HG02938 (cell line): ENCODE data around the gene SLC16A9.

Experiments used
- ATAC-seq: cut with Tn5 transposase; IDR thresholded peaks from one replicate; pipeline ENCODE4 v1.9.1; 2021; ENCODE audit warnings: mild to moderate bottlenecking, moderate library complexity; ENCODE audit not compliant: unreplicated experiment

Gene SLC16A9

DNA sequence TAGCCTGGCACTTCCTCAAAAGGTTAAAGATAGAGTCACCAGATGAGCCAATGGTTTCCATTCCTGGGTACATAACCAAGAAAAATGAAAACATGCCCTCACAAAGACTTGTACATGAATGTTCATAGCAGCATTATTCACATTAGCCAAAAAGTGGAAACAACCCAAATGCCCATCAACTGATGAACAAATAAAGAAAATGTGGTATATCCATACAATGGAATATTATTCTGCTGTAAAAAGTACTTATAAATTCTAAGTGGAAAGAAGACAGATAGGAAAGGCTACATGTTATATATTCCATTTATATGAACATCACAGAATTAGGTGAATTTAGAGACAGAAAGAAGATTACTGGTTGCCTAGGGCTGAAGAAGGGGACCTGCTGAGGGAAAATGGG, 10.7 kb upstream of the SLC16A9 start:
- ATAC-seq = no peak

DNA sequence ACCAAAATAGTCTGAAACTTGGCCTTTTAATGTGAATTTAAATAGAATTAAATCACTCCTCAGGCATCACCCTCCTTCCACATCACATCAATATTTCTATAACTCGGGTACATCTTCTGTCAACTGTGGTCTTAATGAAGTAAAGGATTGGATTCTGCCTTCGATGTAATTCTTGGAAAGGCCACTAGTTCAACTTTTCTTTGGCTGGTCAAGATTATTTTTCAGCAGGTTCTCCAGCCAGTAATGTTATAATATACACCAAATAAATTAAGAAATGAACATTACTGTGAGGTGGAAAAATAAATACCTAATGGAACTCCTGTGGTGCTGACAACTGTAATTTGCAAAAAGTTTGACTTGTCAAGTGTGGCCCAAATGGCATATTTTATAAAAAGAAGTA, 9.7 kb upstream of the SLC16A9 start:
- no peak for ATAC-seq

GRCh38 chr10:59718257-59718656, 8.6 kb upstream of the SLC16A9 start:
- no peak for ATAC-seq

- no peak for ATAC-seq
Observed at GRCh38 chr10:59713196-59713821, 3.7 kb upstream of the SLC16A9 start.

DNA sequence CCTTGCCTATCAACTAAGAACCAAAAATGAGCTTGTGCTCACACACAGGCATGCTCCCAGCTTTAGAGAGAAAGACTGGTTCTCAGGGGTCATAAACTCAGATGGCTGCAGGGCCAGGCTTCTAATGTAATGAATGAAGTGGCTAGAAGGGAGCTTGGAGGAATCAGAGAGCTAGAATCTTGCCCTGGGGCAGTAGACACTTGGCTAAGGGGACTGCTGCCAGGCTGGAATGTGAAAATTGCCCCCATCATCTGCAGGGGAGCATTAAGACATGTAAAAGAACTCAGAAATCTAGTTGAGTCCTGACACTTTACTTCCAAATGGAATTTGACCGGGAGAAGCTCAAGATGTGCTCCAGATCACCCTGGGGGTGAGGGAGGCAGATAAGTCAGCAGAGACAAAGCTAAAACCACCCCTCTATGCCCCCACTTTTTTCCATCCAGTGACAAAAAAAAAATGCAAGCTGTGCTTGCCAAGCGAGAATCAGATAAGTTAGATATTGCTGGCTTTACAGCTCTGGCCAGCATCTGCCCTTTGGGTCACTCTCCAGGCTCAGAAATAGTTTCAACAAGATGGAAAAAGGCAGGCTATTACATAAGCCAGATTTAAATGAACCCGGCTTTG, 2.3 kb upstream of the SLC16A9 start:
- no peak for ATAC-seq

- no peak for ATAC-seq
Observed at GRCh38 chr10:59708816-59709394, 745 bp downstream of the SLC16A9 start.

DNA sequence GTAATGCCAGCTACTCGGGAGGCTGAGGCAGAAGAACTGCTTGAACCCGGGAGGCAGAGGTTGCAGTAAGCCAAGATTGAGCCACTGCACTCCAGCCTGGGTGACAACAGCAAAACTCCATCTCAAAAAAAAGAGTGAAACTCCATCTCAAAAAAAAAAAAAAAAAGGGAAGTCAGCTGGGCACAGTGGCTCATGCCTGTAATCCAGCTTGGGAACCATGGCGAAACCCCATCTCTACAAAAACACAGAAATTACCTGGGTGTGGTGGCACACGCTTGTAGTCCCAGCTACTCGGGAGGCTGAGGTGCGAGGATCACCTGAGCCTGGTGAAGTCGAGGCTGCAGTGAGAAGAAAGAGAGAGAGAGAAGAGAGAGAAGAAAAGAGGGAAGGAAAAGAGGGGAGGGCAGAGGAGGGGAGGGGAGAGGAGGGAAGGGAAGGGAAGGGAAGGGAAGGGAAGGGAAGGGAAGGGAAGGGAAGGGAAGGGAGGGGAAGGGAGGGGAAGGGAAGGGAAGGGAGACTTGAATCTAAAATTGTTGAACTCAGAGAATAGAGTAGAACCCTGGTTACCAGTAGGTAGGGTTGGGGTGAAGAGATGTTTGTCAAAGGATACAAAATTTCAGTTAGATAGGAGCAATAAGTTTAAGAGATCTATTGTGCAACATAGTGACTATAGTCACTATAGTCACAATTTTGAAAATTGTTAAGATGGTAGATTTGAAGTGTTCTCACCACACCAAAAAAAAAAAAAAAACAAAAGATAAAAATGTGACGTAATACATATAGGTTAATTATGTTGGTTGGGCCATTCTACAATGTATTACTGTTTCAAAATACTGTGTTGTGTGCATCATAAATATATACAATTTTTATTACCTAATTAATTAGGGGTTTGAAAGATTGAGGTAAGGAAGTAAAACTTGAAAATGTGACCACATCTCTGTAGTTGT, 2.5 kb downstream of the SLC16A9 start:
- ATAC-seq = no peak

GRCh38 chr10:59705931-59706330, 3.7 kb downstream of the SLC16A9 start:
- ATAC-seq = no peak

DNA sequence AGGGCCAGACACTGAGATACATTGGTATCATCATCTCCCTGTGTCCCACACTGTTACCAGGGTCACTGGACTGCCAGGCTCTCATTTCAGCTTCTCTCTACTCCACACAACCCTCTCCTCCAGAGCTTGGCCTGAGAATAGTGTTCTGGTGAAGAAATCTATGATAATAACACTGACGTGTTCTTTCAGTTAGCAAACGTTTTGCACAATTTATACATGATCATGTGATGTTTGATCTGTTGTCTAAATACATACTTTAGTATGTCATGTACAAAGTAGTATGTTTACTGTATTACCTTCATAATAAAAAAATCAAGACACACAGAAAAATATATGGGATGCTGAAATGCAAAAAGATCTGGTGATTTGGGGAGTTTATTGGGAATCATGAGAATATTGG, 5.0 kb downstream of the SLC16A9 start:
- no peak for ATAC-seq

DNA sequence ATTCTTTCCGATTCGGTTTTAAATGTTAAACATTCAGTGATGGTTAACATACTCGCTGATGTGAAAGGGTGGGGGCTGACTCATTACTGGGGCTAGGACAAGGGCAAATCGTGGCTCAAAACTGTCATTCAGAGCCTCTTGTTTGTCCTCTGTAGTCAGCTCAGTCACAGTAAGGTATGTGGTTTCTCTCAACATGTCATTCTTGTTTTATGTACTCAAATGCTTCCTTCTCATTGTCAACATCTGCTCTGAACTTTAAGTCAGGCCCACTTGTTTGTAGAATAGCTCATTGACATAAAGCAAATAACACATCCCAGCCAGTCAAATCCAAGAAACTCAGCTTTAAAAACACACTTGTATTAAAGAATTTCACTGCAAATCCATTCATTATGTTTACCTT, 7.3 kb downstream of the SLC16A9 start:
- no peak for ATAC-seq

DNA sequence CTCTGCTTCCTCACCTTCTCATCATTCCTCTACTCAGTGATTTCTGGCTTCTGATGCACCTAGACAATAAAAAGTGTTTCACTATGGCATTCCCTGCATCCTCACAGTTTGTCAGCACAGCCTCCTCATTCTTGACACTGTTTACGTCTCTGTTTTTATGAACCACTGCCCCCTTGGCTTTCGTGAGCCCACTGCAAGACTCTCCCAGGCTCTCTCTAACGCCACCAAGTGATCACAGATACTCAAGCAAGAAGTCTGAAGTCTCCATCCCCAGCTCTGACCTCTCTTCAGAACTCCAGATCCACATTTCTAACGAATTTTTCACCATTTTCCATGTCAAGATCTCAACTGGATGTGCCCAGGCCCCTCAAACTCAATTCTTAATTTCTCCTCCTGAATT, 8.9 kb downstream of the SLC16A9 start:
- ATAC-seq = no peak

GRCh38 chr10:59698326-59698725, 11.3 kb downstream of the SLC16A9 start:
- no peak for ATAC-seq

- ATAC-seq = no peak
Observed at GRCh38 chr10:59695637-59696036, 14.0 kb downstream of the SLC16A9 start.

- ATAC-seq = no peak
Observed at GRCh38 chr10:59694936-59695335, 14.7 kb downstream of the SLC16A9 start.

DNA sequence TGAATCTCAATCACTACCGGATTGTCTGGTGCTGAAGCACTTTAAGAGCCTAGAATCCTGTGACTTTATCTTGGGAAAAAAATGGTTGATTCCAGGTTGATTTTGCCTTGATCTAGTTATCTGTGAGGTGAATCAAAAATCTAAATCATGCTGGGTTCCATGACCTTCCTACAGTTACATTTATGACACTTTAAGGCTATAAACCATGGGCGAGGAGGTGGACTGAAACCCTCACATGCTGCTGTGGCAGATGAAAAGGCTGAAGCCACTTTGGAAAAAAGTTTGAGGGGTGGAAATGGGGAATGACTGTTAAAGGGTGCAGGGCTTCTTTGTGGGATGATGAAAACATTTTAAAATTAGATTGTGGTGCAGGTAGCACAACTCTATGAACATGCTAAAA, 17.5 kb downstream of the SLC16A9 start:
- ATAC-seq = no peak

DNA sequence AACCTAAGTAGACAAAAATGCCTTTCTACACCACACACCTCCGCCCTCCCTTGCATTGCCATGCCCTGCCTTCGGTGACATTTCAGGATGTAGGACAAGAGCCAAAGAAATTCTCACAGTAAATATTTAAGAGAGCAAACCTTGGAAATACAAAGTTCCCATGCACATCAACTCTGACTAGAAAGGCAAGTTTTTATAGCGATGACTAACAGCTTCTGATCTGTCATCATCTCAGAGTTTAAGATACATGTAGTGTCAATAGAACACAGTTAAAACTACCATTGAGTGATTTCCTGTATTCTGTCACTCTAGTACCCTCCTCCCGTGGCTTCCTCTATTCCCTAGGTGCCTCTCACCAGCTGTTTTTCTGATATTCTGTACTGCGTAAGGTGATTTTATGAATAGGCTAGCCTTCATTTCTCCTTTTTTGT, 20.7 kb downstream of the SLC16A9 start:
- ATAC-seq = no peak

DNA sequence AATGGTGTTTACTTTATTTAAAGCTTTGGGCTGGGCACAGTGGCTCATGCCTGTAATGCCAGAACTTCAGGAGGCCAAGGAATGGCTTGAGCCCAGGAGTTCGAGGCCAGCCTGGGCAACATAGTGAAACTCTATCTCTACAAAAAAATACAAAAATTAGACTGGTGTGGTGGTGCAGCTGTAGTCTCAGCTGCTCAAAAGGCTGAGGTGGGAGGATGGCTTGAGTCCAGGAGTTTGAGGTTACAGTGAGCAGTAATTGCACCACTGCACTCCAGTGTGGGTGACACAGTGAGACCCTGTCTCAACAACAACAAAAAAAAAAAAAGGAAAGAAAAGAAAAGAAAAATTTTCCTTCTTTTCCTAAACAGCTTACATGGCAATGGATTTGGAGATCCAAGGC, 22.0 kb downstream of the SLC16A9 start:
- ATAC-seq = no peak

DNA sequence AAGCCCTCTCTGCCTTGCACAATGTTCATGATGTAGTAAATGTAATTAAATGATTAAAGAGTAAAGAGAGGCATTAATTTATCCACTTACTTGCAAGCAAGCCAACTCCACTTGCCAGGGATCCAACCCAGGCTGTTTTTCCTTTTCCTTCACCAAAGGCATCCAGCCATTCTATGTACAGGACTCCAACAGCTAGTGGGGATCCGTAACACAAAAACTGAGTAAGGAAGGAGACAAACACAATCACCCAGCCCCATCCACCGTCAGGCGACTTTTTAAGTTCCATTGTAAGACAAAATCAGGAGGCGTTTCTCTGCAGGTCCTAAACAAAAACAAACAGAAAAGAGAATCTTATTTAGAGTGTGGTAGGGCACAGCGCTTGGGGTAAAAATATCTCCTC, 25.6 kb downstream of the SLC16A9 start:
- ATAC-seq = no peak

DNA sequence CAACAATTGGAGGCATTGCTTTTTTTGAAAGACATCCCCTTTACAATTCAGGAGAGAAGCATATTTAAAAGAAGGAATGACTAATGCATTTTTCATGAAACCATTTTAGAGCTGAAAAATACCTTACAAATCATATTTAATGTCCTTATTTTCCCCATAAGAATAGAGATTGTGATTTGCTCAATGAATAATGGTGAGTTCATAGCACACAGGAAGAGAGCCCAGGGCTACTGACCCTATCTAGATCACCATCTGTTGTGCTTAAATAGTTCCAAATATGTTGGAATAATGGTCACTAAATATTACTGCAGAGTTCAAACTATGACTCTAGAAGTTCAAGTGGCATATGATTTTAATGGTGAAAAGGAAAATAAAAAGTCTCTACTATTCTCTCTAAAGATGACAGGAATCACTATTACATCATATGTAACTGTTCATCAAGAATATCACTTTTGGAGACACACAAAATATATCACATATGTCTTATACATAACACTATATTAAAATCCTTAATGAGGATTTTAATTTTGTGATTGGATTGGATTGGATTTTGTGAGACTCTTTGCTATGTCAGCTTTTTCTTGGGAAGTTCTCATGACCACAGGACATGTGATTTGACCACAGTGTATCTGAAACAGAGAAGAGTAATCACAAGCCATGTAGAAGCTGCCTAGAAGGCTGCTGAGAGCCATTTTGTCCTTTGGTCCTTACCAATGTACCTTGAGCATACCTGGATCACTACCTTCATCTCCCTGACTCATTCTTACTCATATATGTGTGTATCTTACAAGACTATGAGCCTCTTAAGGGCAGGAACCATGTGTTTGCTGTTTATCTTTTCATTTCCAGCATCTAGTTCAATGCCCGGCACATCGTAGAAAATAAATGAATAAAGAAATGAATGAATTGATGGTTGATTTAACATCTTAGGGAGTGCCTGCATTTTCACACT, 26.4 kb downstream of the SLC16A9 start:
- no peak for ATAC-seq

GRCh38 chr10:59680199-59680598, 29.5 kb downstream of the SLC16A9 start:
- no peak for ATAC-seq
